HUES48 (cell line): ENCODE measurements around the gene F12.

Experiments used
- H3K27ac ChIP-seq: one replicate; pipeline ENCODE4 v1.7.0; 2013; ENCODE audit warnings: low read depth, low read length, inconsistent platforms
- H3K27me3 ChIP-seq: 2 replicates; pipeline ENCODE4 v1.6.1; 2013; ENCODE audit warnings: mild to moderate bottlenecking, low read length; ENCODE audit not compliant: control insufficient read depth, insufficient read depth
- H3K36me3 ChIP-seq: 2 replicates; pipeline ENCODE4 v1.6.1; 2013; ENCODE audit warnings: low read length; ENCODE audit not compliant: control insufficient read depth, insufficient read depth
- H3K4me1 ChIP-seq: 2 replicates; pipeline ENCODE4 v1.6.1; 2013; ENCODE audit warnings: mild to moderate bottlenecking, low read length; ENCODE audit not compliant: control insufficient read depth, insufficient read depth
- H3K4me3 ChIP-seq: 2 replicates; pipeline ENCODE4 v1.5.1; 2013; ENCODE audit warnings: mild to moderate bottlenecking, low read depth, low read length
- H3K9ac ChIP-seq: 2 replicates; pipeline ENCODE4 v1.6.1; 2013; ENCODE audit warnings: mild to moderate bottlenecking, low read depth, low read length, moderate library complexity
- H3K9me3 ChIP-seq: 2 replicates; pipeline ENCODE4 v1.6.1; 2013; ENCODE audit warnings: low read length; ENCODE audit not compliant: control insufficient read depth, insufficient read depth

Gene F12

DNA sequence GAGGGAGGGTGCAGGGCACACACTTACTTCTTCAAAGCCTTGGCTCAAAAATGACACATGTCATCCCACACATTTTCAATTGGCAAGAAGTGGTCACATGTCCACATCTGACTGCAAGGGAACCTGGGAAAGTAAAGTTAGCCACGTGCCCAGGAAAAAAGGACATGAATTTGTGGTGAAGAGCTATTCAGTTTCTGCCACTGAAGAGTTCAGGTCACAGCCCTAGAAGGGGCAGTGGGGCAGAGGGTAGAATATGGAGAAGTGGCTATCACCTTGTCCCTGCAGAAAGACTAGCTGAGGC is 53.5 kb downstream of the F12 start:
- H3K27ac ChIP-seq: no peak overlapping the region
- H3K4me3 ChIP-seq: no peak overlapping the region
- no peaks in the 10 kb centered on the region for H3K27me3 ChIP-seq
- H3K36me3 ChIP-seq: no peaks in the 10 kb centered on the region
- no peaks in the 10 kb centered on the region for H3K9me3 ChIP-seq
- no peaks in the 10 kb centered on the region for H3K4me1 ChIP-seq
- no peak overlapping the region for H3K9ac ChIP-seq

GRCh38 chr5:177355162-177355867 is 54.0 kb downstream of the F12 start:
- H3K27ac ChIP-seq: no peak overlapping the region
- no peaks in the 10 kb centered on the region for H3K9me3 ChIP-seq
- H3K36me3 ChIP-seq: no peaks in the 10 kb centered on the region
- H3K4me3 ChIP-seq: no peak overlapping the region
- H3K9ac ChIP-seq: no peak overlapping the region
- peaks cover 4% of the 10 kb centered on the region; the same call in 1 of the 2 replicates for H3K4me1 ChIP-seq
- no peaks in the 10 kb centered on the region for H3K27me3 ChIP-seq

GRCh38 chr5:177354711-177355110 is 54.7 kb downstream of the F12 start:
- no peak overlapping the region for H3K4me3 ChIP-seq
- no peaks in the 10 kb centered on the region for H3K36me3 ChIP-seq
- peaks cover 6% of the 10 kb centered on the region; the same call in 1 of the 2 replicates for H3K4me1 ChIP-seq
- no peak overlapping the region for H3K9ac ChIP-seq
- H3K27me3 ChIP-seq: no peaks in the 10 kb centered on the region
- no peak overlapping the region for H3K27ac ChIP-seq
- no peaks in the 10 kb centered on the region for H3K9me3 ChIP-seq

DNA sequence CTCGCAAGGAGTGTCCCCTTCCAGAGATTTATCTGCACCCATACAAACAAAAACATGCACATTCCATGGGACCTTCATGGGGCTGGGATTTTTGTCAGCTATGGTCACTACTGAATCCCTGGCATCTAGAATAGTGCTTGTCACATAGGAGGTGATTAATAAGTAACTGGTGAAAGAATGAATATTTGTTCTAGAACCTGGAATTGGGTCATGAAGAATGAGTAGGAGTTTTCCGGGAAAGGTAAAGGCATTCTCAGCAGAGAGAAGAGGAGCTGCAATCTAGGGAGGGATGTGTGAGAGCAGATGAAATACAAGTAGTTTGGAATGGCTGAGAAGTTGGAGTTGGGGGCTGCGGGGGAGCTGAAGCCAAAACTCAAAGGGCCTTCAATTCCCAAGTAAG is 55.1 kb downstream of the F12 start:
- Histone ChIP-seq H3K36me3 (peaks cover 2% of the 10 kb centered on the region), H3K9ac (no peak overlapping the region), H3K4me1 (peaks cover 6% of the 10 kb centered on the region; the same call in 1 of the 2 replicates), H3K27ac (no peak overlapping the region), H3K27me3 (no peaks in the 10 kb centered on the region), H3K9me3 (no peaks in the 10 kb centered on the region), H3K4me3 (no peak overlapping the region)

DNA sequence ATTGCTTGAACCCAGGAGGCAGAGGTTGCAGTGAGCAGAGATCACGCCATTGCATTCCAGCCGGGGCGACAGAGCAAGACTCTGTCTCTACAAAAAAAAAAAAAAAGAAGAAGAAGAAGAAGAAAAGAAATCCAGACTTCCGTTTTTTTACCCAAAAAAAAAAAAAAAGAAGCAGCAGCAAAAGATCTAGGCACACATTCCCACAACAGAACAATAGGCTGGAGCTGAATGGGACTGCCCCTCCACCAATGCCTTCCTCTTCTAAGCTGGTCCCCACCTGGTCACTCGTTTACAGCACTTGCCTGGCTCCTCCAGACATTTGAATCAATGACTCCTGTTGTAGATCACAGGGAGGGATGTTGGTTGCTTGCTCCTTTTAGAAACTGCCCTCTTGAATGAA is 56.3 kb downstream of the F12 start:
- peaks cover 8% of the 10 kb centered on the region for H3K36me3 ChIP-seq
- H3K27me3 ChIP-seq: no peaks in the 10 kb centered on the region
- H3K27ac ChIP-seq: no peak overlapping the region
- no peak overlapping the region for H3K9ac ChIP-seq
- no peaks in the 10 kb centered on the region for H3K9me3 ChIP-seq
- H3K4me1 ChIP-seq: peaks cover 6% of the 10 kb centered on the region; the same call in 1 of the 2 replicates
- H3K4me3 ChIP-seq: no peak overlapping the region
